GM10248 (cell line): ENCODE results near the gene SNRPD1.
A peak's percentile ranks its signal among the peaks of the same experiment; 100 is the strongest.

ENCODE experiments used
- CTCF ChIA-PET: fragments of 300-600 bp; sonication (Branson Sonifier 250); formaldehyde crosslinking; extraction: SDS; loops from one replicate; lab custom pipeline; 2021; ENCODE audit warnings: antibody characterized with exemption; lab: Yijun Ruan, JAX
- POLR2A ChIA-PET: fragments of 350-650 bp; sonication (Branson Sonifier 250); formaldehyde crosslinking; extraction: SDS; loops from one replicate; lab custom pipeline; 2020; ENCODE audit warnings: antibody characterized with exemption; lab: Yijun Ruan, JAX
- DNase-seq: peaks from one replicate; pipeline ENCODE4 v3.0.0; 2012; ENCODE audit errors: extremely low spot score
- CTCF ChIP-seq: IDR thresholded peaks from 2 replicates; pipeline ENCODE4 v1.5.1; 2012; ENCODE audit warnings: mild to moderate bottlenecking, low read depth; ENCODE audit errors: extremely low read depth, missing control alignments, control extremely low read depth

SNRPD1 gene

GRCh38 chr18:21678859-21679258, 66.7 kb downstream of the SNRPD1 start:
- no peak for TF ChIP-seq CTCF
- no peak for DNase-seq
- POLR2A ChIA-PET, result no interaction called here
- CTCF ChIA-PET, result interaction anchor here (0.9 to 1.6 kb wide), 5 partner anchors 9 to 28 kb away, joined by 3 to 5 read pairs (median 4); no protein-coding TSS in a partner anchor

- DNase-seq, result no peak
- POLR2A ChIA-PET, result no interaction called here
- no peak for TF ChIP-seq CTCF
- CTCF ChIA-PET, result interaction anchor here (0.9 to 2.0 kb wide), 4 partner anchors 11 to 140 kb away, joined by 3 to 4 read pairs (median 4); partner anchors contain the start of genes ESCO1 and SNRPD1
Measured at GRCh38 chr18:21680161-21680560, 68.0 kb downstream of the SNRPD1 start.

GRCh38 chr18:21682371-21683051, 70.4 kb downstream of the SNRPD1 start:
- TF ChIP-seq CTCF, result no peak
- peak; percentile 53 for DNase-seq
- ChIA-PET POLR2A (no interaction called here), CTCF (interaction anchor here (0.9 to 1.8 kb wide), 6 partner anchors 9 to 169 kb away, joined by 3 to 9 read pairs (median 4); partner anchors contain the start of gene ESCO1)
